Mesenteric fat pad (tissue), 1 donor: Measurements from ENCODE around the gene KCMF1. TPM values are rescaled to one million over a fixed set of nuclear protein-coding genes. Genes with fewer than 3 reads are reported as not detected.

Experiments
- DNase-seq: peaks from one replicate; pipeline ENCODE4 v3.0.0-alpha.2; 2020; ENCODE audit warnings: low spot score
- total RNA-seq: library from RNA; stranded (reverse); fragmentation: NEBNext Ultra II Directional; extraction: Animal tissue kit (Norgen Biotek cat#: 25700); gene quantifications from one replicate; pipeline ENCODE4 v1.2.1, GENCODE V29; 2021
- donor health status: DM: yes; HTN: yes; CAD: no.

The KCMF1 gene
- total RNA-seq, 1 donor from 2014 or later, result 79.7 TPM

DNA sequence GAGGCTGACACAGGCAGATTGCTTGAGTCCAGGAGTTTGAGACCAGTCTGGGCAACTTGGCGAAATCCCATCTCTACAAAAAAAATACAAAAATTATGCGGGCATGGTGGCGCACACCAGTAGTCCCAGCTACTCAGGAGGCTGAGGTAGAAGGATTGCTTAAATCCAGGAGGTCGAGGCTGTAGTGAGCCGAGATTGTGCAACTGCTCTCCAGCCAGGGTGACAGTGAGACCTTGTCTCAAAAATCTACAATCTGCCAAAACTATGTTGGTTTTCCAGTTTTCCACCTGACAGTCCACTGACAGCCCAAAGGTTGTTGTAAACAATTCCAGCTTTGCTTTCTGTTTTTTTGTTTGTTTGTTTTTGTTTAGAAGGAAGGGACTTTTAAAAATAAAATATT lies 51.3 kb downstream of the KCMF1 start:
- DNase-seq, result no peak

DNA sequence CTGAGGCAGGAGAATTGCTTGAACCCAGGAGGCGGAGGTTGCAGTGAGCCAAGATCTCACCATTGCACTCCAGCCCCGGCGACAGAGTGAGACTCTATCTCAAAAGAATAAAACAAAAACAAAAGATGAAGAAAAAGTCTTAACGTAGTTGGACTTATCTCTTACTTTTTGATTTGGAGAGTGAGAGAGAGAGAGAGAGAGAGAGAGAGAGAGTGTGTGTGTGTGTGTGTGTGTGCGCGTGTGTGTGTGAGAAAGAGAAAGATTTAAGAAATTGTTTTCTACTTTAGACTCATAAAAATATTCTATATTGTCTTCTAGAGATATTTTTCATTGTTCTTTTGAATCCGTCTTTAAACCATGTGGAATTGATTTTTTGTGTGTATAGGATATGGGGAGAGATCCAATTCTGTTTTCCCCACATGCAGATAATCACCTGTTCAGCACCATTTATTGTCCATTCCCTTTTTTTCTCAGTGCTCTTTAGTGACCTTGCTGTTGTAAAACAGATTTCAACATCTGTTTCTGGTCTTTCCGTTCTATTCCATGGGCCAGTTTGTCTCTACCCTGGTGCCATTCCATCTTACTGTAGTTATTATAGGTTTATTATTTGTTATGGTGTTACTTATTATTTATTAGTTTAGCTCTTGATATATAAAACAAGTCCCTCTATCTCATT lies 53.5 kb downstream of the KCMF1 start:
- no peak for DNase-seq

DNA sequence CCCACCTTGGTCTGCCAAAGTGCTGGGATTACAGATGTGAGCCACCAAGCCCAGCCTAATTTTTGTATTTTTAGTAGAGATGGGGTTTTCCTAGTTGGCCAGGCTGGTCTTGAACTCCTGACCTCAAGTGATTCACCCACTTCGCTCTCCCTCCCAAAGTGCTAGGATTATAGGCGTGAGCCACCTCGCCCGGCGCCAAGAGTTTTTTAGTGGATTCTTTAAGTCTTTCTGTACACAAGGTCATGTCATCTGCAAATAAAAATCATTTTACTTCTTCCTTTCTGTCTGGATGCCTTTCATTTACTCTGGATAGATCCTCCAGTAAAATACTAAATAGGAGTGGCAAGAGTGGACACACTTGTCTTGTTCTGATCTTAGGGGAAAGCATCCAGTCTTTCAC lies 61.7 kb downstream of the KCMF1 start:
- no peak for DNase-seq

DNA sequence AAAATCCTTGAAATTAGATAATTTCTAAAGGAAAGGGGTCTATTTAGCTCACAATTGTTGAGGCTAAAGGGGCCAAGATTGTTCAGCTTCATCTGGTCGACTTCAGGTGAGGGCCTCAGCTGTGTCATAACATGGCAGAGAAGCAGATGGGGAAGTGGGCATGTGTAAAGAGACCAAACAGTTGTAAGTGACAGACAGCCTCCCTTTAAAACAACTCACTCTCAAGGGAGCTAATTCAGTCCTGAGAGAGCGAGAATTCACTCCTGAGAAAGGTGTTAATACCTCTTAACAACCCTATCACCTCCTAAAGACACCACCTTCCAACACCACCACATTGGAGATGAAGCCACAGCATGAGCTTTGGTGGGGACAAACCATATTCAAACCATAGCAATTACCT lies 62.4 kb downstream of the KCMF1 start:
- DNase-seq, result no peak

DNA sequence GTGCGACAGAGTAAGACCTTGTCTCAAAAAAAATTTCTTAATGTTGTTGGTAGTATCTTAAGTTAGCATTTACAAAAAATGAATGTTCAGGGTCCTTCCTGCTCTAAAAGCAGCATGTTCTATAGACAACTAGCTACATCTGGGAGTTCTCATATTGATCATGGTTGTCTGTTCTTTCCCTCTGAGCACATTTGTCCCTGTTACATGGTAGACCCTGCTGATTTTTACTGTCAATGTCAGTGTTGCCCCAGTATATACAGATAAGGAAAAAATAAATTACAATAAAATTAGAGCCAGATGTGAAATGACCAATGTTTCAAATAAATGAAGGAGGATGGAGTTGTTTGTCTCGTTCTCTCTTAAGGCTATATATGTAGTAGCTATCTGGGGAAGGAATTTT lies 63.2 kb downstream of the KCMF1 start:
- no peak for DNase-seq

DNA sequence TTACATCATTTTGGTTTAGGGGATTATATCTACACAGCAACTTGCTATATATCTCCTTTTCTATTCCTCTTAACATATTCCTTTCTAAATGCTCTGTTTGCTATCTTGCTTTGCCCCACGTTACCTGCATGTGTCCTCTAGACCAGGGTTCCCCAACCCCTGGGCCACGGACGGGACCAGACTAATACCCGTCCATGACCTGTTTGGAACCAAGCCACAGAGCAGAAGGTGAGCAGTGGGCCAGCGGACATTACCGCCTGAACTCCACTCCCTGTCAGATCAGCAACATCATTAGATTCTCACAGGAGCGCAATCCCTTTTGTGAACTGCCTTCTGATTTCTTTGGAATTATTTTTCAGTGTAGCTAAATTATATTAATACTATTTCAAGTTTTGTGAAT lies 66.7 kb downstream of the KCMF1 start:
- DNase-seq, result no peak

DNA sequence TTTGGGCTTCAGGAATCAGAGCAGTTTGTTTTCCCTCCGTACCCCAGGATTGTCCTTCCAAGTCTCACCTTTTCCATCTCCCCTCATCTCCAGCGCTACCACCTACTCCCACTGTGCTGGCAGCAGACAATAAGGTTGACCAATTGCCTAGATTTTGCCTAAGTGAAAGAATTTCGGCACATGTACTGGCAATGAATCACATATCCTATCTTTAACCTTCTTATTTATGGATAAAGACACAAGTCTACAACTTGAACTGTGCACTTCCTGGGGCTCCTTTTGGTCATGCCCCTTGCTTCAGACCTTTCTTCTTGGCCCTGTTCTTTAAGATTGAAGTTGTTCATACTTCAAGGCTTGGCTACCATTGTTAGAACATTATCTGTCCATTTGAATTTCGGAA lies 71.4 kb downstream of the KCMF1 start:
- DNase-seq, result no peak

DNA sequence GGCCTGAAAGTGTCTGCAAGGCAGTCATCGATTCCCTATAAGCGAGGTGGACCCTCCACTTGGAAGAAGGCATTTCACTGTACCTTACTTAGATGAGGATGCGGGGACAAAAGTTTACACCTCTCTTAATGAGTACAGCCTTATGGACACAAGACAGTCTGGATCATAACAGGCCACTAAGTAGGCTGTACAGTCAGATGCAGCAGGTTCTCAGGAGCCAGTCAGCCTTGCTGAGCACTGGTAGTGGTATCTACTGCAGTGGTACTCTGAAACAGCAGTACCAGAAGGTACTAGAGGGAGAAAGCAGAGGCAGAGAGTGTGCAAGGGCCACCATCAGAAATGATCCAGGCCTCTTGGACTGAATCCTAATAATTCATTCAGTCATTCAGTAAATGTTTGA lies 77.6 kb downstream of the KCMF1 start:
- no peak for DNase-seq

DNA sequence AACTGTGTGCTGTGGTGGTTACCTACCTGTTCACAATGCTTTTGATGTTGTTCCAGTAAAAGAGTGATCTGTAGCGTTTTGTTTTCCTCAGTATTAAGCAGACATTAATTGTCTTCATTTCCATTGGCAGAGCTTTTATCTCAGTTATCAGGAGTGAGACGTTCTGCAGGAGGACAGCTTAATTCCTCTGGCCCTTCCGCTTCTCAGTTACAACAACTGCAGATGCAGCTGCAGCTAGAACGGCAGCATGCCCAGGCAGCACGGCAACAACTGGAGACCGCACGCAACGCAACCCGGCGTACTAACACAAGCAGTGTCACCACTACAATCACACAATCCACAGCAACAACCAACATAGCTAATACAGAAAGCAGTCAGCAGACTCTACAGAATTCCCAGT lies 78.3 kb downstream of the KCMF1 start:
- DNase-seq, result no peak

DNA sequence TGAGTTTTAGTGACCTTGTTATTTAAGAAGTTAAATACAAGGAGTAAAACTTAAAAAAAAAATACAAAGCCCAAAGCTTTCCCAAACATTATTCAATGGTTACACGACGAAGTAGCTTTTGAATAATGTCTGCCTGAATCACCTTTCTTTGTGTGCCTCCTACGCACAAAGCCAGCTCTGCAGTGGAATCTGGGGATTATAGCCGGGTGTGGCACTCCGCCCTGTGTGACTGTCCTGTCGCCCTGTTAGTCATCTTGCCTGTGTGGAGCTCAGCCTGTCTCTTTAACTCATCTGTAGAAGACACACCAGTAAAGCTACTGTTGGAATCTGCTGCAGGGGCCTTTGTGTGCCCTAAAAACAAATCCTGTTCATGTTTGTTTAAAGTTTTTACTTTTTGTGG lies 82.8 kb downstream of the KCMF1 start:
- no peak for DNase-seq

DNA sequence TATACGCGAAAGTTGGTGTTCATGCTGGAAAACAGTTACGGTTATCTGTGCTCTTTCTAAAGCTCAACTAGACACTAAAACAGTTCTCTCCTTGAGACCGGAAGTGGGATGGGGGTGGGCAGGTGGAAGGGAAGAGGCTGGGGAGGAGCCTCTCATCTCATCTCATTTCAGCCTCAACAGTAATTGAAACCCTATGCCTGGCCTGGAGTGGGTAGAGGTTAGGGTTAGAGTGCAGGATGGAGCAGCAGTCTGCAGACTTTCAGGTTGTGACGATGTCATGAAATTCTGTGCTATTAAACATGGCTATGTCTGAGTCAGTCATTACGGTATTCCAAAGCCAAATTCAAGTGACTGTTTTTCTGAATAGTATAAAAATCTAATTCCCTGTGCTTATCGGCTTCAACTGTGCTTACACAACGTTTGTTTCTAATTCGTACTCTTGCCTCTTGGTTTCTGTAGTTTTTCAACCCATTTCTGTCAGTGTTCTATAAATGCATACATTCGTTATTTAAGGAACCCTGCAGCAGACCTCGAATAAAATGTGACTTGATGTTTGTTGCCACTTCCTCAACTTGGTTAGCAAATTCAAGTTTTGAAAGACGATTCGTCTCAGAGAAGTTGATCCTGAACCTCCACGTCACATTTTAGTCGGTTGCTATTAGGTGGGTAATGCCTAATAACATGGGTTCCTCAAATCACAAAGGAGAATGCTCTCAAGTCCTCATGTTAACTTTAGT lies 86.4 kb downstream of the KCMF1 start:
- DNase-seq, result no peak

DNA sequence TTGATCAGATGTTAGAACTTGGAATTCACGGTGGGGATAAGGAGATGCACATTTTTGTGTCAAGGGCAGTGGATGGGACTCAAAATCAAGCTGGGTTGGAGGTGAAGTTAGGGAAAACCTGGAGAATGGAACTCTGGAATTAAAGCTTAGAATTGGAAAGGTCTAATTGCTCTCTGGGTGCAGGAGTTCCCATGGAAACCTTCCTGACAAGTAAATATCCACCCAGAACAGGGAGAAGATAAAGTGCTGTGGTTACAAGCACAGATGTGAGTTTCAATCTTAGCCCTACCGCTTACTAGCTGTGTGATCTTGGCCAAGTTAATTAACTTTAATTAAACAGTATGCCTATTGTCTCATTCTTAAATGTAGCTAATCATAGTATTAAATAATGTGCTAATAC lies 90.9 kb downstream of the KCMF1 start:
- DNase-seq, result no peak

DNA sequence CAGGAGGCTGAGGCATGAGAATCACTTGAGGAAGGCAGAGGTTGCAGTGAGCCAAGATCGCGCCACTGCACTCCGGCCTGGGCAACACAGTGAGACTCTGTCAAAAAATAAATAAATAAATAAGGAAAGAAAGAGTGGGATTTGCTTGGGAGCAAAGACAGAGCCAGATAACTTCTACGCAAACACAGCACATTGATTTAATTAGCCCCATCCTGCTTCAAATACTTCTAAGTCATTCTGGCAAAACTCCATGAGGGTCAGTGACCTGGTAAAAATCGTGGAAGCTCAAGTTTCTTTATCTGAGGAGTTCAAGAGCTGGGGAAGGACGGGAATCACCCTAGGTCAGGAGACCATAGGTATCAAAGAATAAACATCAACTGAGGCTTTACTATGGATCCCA lies 91.6 kb downstream of the KCMF1 start:
- no peak for DNase-seq

DNA sequence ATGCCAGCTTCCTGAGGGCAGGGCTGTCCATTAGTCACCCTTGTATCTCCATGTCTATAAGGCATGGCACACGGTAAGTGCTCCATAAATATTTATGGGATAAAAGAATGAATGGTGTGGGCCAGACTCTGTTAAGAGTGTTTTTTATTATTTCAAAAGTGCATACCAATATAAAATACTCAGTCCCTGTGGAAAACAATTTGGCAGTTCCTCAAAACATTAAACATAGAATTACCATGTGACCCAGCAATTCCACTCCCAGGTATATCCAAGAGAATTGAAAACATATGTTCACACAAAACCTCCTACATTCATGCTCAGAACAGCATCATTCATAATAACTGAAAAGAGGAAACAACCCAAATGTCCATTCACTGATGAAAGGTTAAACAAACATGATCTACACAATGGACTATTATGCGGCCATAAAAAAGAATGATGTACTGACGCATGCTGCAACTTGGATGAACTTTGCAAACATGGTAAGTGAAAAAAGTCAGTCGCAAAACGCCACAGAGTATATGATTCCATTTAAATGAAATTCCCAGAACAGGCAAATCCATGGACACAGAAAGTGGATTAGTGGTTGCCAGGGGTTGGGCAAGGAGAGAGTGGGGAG lies 93.1 kb downstream of the KCMF1 start:
- DNase-seq, result no peak

DNA sequence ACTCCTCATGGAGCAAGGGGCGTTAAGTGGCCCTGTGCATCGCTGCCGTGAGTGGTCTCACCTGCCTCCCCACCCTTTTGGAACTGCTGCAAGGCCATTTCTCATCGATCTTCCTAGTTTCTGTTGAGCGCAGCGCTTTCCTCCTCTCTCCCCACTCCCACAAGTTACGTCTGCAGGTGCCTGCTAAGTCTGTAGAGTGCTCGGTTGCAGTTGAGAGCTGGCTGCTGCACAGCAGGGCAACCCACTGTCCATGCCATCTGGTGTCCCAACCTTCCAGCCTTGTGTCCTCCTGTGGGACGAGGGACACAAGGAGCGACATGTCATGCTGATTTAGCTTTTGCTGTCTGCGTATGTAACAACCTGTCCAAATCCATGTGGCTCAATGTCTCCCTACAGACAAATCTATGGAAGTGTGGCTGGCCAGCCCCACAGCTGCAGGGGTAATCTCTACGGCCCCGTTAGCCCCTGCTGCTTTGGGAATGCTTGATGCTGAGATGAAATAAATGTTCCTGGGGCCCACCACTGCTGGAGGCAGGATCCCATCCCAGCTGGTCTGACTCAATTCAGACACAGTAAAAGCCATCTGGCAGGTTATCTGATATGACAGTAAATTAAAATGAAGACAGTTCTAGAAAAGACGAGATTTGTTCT lies 94.1 kb downstream of the KCMF1 start:
- DNase-seq, result no peak

DNA sequence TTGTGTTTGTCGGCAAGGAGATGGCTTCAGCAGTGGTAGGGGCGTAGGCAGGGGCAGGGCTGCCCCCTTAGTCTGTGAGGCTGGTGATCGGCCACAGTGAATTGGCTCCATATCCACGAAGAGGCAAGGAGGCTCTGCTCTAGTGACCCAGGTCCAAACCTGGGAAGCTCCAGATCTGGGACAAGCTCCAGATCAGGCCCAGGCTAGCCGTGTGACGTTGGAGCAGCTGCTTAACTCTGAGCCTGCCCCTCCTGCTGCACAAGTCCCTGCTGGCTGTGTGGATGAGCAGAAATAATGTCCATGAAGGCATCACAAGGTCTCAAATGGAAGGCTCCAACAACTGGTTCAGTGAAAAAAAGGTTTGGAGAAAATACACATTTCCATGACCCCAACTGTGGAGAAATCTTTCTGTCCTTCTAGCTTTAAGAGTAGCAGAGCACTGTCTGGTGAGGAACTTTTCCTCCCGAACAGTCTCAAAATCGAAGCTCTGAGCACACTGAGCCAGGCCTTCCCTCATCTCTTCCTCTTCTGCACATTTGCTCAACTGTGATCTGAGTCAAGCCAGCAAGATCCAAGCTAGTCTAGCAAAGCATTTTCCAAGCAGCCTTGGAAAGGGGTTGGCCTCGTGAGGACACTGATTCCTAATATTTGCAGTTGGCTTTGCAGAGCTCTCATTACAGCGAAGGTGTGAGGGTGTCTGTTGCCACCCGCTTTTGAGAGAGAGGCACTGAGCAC lies 95.2 kb downstream of the KCMF1 start:
- DNase-seq, result no peak

DNA sequence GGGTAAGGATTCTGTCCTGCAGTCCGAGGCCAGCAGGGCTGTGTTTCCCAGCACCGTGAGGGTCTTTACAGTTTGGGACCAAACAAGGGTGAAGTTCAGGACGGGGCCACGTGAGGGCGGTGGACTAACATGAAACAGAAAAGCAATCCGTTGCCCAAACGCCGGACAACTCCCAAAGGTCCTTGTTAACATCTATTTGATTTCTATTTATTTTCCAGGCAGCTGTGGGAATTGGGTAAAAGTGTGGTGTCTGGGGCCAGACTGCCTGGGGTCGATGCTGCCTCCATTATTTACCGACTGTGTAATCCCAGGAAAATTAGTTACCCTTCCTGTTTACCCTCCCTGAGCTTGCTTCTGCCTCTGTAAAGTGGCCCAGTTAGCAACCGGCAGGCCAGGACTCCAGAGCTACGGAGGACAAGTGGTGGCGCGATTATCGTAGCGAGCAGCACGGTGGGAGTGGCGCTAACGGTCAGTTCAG lies 96.0 kb downstream of the KCMF1 start:
- DNase-seq, result no peak

DNA sequence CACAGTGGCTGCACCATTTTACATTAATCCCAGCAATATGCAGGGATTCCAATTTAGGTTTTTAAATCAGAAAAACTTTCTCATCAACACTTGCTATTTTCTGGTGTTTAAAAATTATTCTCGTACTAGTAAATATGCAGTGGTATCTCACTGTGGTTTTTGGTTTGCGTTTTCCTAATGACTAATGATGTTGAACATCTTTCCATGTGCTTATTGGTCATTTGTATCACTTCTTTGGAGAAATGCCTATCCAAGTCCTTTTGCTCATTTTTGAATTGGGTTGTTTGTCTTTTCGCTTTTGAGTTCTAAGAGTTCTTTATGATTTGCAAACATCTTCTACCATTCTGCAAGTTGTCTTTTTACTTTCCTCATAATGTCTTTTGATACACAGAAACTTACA lies 100.1 kb downstream of the KCMF1 start:
- DNase-seq, result no peak

DNA sequence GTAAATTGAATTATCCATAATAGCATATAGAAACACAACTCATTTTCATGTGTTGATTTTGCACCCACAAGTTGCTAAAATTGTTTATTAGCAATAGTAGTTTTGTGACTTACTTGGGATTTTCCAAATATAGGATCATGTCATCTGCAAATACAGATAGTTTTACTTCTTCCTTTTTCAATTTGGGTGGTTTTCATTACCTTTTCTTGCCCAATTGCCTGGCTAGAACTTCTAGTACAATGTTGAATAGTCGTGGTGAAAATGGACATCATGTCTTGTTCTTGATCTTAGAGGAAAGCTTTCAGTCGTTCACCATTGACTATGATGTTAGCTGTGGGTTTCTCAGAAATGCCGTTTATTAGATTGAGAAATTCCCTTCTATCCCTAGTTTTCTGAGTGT lies 102.1 kb downstream of the KCMF1 start:
- no peak for DNase-seq

DNA sequence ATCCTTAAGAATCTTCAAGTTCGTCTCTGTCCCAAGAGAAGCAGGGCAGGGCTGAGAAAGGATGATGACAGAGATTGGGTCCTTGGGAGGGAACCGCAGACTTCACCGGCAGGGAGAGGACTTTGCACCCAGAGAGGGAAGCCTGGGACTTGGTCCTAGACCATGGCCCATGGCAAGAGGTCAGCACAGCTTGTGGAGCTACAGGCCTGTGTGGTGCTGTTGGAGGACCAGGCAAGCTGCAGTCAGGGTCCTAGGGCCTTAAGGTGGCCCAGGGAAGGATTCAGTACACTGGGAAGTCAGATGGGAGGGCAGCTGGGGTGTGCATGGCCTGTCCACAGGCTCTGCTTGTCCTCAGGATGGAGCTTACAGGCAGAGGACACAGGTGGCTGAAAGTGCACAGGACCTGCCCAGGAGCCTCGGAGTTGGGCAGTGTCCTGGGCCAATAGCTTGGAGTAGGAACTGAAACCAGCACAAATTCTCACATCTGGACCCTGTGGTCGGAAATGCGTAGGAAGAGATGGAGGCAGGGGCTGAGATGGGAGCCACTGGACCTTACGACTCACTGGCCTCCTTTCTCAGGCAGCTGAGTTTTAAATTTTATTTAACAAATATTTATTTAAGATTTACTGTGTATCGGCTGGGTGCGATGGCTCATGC lies 105.8 kb downstream of the KCMF1 start:
- DNase-seq, result no peak

DNA sequence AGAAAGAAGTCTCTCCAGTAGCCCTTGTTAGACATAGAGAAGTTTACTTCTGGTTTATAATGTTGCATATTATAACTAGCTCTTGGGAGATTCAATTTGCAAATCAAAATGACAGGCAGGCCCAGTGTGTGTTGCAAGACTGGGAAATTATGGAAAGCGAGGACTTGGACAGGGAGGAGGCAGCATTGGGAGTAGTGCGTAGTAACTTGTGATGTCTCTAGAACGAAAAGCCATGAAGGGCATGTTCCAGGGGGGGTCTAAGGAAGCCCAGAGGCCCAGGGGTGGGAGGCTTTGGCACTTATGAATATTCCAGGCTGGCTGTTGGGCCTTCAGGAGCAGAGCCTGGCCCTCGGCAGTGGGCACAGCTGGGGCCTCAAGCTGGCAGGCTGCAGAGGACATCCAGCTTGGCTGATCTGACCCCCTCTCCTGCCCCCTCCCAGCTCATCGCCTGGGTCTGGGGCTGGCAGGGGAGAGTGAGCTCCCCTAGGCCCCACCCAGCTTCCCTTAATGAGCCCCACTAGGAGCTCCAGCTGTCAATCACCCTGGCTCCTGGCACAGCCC lies 107.0 kb downstream of the KCMF1 start:
- DNase-seq, result no peak
